PFSK-1 (cell line): Measurements from ENCODE around the gene ACADVL.

Experiments
- FOXP2 ChIP-seq: optimal IDR thresholded peaks from 2 replicates; pipeline ENCODE3; 2011; ENCODE audit warnings: borderline replicate concordance, control low read depth, inconsistent platforms; ENCODE audit not compliant: insufficient read depth; ENCODE audit errors: extremely low read length, extremely low read depth
- POLR2AphosphoS5 ChIP-seq: IDR thresholded peaks from 2 replicates; pipeline ENCODE4 v1.6.1; 2012; ENCODE audit warnings: low read depth, mild to moderate bottlenecking, control low read depth, low read length, moderate library complexity
- REST ChIP-seq, 2 experiments: IDR thresholded peaks; 2 replicates each; pipeline versions ENCODE4 v1.6.1 to v1.8.0; 2011 to 2012; ENCODE audit warnings: low read depth in 2 of 2, low read length in 2 of 2, control low read depth in 1 of 2, inconsistent platforms in 1 of 2, mild to moderate bottlenecking in 1 of 2, moderate library complexity in 1 of 2; ENCODE audit not compliant: insufficient read depth in 1 of 2
- SIN3A ChIP-seq: IDR thresholded peaks from 2 replicates; pipeline ENCODE4 v1.6.1; 2012; ENCODE audit warnings: mild to moderate bottlenecking, low read length, moderate library complexity, borderline replicate concordance; ENCODE audit not compliant: insufficient read depth
- TAF1 ChIP-seq: IDR thresholded peaks from 2 replicates; pipeline ENCODE4 v1.6.1; 2012; ENCODE audit warnings: low read length, control low read depth, borderline replicate concordance; ENCODE audit not compliant: insufficient read depth

- TF ChIP-seq POLR2AphosphoS5 (no peak; the same call in 1 of the 2 replicates), SIN3A (no peak), TAF1 (no peak), REST (IDR thresholded peaks at IDR 0.05; ENCODE audit: insufficient read depth in 1 of 2, low read depth in 2 of 2, low read length in 2 of 2) (no peak), FOXP2 (no peak)
Observed at GRCh38 chr17:7224110-7224509, 4.4 kb downstream of the ACADVL start.
